ENCODE results near the gene SLC25A15. TPM values are rescaled to one million over a fixed set of nuclear protein-coding genes. Genes with fewer than 3 reads are reported as not detected.

SLC25A15 gene
- total RNA-seq, 4 donors from 2014 or later: 3.0 to 30.6 (median 10.1) TPM

DNA sequence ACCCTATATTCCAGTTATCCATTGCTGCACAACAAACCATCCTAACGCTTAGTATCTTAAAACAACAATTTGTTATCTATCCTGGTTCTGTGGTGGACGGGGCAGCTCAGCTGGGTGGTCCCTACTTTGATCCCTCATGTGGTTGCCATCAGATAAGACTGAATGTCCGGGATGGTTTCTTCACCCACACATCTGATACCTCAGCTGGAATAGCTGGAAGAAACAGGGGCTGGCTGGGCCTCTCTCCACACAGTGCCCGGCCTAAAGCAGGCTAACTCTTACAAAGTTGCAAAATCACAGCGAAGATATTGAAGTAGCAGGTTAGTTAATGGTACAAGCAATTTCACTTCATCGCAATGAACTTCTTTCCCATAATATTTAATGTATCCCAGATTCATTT lies 14.7 kb upstream of the SLC25A15 start:
- H3K4me3 ChIP-seq: no peak overlapping the region
- no peaks in the 10 kb centered on the region for H3K27me3 ChIP-seq
- in situ Hi-C loops (cut with MboI; ENCODE audit: low pct_ligation_motif_present in 1 of 4, low pct_unique_long_range_greater_than_20kb in 1 of 4, low sequenced_read_pairs in 3 of 4): loop anchor here in 3 of 4 donors (25.0 kb wide), 3 partner anchors 213 to 463 kb away; partner anchors contain the start of gene WBP4 (in 1 of the 3)
- H3K27ac ChIP-seq: no peak overlapping the region
- H3K9me3 ChIP-seq: no peaks in the 10 kb centered on the region
- TF ChIP-seq EP300 (IDR thresholded peaks at IDR 0.05; ENCODE audit: low read depth): no peak
- no peak for TF ChIP-seq POLR2A (IDR thresholded peaks at IDR 0.05)
- TF ChIP-seq POLR2AphosphoS5 (IDR thresholded peaks at IDR 0.05): no peak
- TF ChIP-seq, protein P1, sequence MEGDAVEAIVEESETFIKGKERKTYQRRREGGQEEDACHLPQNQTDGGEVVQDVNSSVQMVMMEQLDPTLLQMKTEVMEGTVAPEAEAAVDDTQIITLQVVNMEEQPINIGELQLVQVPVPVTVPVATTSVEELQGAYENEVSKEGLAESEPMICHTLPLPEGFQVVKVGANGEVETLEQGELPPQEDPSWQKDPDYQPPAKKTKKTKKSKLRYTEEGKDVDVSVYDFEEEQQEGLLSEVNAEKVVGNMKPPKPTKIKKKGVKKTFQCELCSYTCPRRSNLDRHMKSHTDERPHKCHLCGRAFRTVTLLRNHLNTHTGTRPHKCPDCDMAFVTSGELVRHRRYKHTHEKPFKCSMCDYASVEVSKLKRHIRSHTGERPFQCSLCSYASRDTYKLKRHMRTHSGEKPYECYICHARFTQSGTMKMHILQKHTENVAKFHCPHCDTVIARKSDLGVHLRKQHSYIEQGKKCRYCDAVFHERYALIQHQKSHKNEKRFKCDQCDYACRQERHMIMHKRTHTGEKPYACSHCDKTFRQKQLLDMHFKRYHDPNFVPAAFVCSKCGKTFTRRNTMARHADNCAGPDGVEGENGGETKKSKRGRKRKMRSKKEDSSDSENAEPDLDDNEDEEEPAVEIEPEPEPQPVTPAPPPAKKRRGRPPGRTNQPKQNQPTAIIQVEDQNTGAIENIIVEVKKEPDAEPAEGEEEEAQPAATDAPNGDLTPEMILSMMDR (IDR thresholded peaks at IDR 0.05): no peak
- no peak for DNase-seq
- 78 to 86% methylated on average over 2 to 6 of the region's 6 CpGs for WGBS, 2 donors (ENCODE audit: low coverage in 1 of 2)
- peaks cover 5 to 27% (median 8%) of the 10 kb centered on the region in 4 donors for H3K4me1 ChIP-seq
- intact Hi-C loops (cut with DNase I; ENCODE audit: low total_unique reads): loop anchor here (10.0 kb wide), 1 partner anchor 1090 kb away; no protein-coding TSS in a partner anchor
- no peaks in the 10 kb centered on the region for H3K36me3 ChIP-seq

- DNase-seq: no peak
Measured at GRCh38 chr13:40776232-40776631, 13.2 kb upstream of the SLC25A15 start.

DNA sequence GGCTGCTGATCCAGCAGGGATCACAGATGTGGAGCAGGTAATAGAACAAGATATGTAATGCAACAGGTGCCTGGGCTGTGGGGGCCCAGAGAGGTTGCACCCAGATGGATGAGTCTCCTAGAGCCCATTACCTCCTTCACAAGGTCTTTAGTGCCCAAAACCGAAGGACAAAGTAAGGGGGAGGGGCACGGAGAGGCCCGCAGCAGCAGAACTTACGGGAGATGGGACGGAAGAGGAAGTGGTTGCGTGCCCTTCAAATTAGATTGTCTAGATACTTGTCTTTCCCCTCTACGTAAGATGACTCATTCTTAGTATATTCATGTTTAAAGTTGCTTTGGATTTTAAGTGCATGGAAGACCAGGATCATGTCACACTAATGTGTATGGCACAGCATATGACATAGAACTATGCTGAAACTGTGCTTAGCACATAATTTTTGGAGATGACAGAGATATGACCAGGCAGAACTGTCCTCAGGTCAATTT lies 12.7 kb upstream of the SLC25A15 start:
- intact Hi-C loops (cut with DNase I; ENCODE audit: low total_unique reads): loop anchor here (10.0 kb wide), 1 partner anchor 1092 kb away; no protein-coding TSS in a partner anchor
- 65% methylated on average over 2 to 7 of the region's 7 CpGs for WGBS, 2 donors (ENCODE audit: low coverage in 1 of 2)
- TF ChIP-seq, protein P1 (IDR thresholded peaks at IDR 0.05): no peak
- TF ChIP-seq POLR2A (IDR thresholded peaks at IDR 0.05): no peak
- peak overlapping the region; percentile 26 to 56 (median 40) for H3K27ac ChIP-seq
- peak; percentile 56 for DNase-seq
- H3K36me3 ChIP-seq: no peaks in the 10 kb centered on the region
- in situ Hi-C loops (cut with MboI; ENCODE audit: low pct_ligation_motif_present in 1 of 4, low pct_unique_long_range_greater_than_20kb in 1 of 4, low sequenced_read_pairs in 3 of 4): loop anchor here in 3 of 4 donors (25.0 kb wide), 3 partner anchors 211 to 461 kb away; partner anchors contain the start of gene WBP4 (in 1 of the 3)
- H3K9me3 ChIP-seq: no peaks in the 10 kb centered on the region
- H3K4me3 ChIP-seq: no peak overlapping the region
- H3K27me3 ChIP-seq: no peaks in the 10 kb centered on the region
- peaks cover 0 to 18% (median 1%) of the 10 kb centered on the region in 4 donors for H3K4me1 ChIP-seq

More at GRCh38 chr13:40776232-40776631, 13.2 kb upstream of the SLC25A15 start:
- in situ Hi-C loops (cut with MboI; ENCODE audit: low pct_ligation_motif_present in 1 of 4, low pct_unique_long_range_greater_than_20kb in 1 of 4, low sequenced_read_pairs in 3 of 4) (loop anchor here in 3 of 4 donors (25.0 kb wide), 3 partner anchors 211 to 461 kb away; partner anchors contain the start of gene WBP4 (in 1 of the 3)), intact Hi-C loops (cut with DNase I; ENCODE audit: low total_unique reads) (loop anchor here (10.0 kb wide), 1 partner anchor 1091 kb away; no protein-coding TSS in a partner anchor)
- Histone ChIP-seq H3K9me3 (no peaks in the 10 kb centered on the region), H3K4me3 (no peak overlapping the region), H3K27ac (peak overlapping the region in 3 of 4 donors; percentile 26 to 56 (median 43)), H3K4me1 (peaks cover 0 to 19% (median 2%) of the 10 kb centered on the region in 4 donors), H3K27me3 (no peaks in the 10 kb centered on the region), H3K36me3 (no peaks in the 10 kb centered on the region)
- TF ChIP-seq POLR2AphosphoS5 (IDR thresholded peaks at IDR 0.05) (no peak), POLR2A (IDR thresholded peaks at IDR 0.05) (no peak), EP300 (IDR thresholded peaks at IDR 0.05; ENCODE audit: low read depth) (no peak)
- TF ChIP-seq, protein P1 (IDR thresholded peaks at IDR 0.05): no peak
- WGBS, 2 donors (ENCODE audit: low coverage in 1 of 2): 73 to 81% methylated on average over 2 to 7 of the region's 7 CpGs

DNA sequence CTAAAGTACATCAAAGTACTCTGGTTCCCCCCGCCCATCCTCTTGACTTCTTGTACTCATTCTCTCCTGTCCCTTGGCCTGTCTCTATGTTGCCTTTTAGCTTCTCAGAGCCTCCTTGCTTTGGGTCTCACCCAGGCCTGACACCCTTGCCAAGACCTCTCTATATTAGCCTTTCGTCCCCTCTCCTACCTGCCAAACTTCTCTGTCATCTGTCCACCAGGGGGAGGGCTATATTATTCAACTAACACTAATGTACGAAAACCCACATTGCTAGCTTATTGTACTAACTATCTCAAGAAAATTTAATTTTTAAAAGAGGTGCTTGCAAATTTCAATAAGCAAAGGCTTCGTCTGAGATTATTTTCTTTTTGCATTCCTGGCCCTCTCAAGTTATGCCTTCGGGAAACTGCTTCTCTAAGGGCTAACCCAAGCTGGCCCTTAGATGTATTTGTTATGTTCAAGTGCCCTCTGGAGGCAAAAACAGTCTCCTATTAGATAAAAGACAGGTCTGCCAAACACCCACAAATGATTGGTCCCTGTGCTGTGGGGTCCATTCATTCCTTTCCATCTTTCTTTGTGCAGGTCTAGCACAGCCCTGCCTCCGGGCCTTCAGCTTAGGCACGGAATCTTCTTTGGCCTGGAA lies 12.1 kb upstream of the SLC25A15 start:
- intact Hi-C loops (cut with DNase I; ENCODE audit: low total_unique reads): loop anchor here (10.0 kb wide), 1 partner anchor 1092 kb away; no protein-coding TSS in a partner anchor
- Histone ChIP-seq H3K4me3 (peak overlapping the region in 1 of 4 donors; percentile 39), H3K27me3 (no peaks in the 10 kb centered on the region), H3K36me3 (no peaks in the 10 kb centered on the region), H3K4me1 (peaks cover 0 to 14% (median 0%) of the 10 kb centered on the region in 4 donors), H3K9me3 (no peaks in the 10 kb centered on the region), H3K27ac (peak overlapping the region; percentile 26 to 56 (median 40))
- in situ Hi-C loops (cut with MboI; ENCODE audit: low pct_ligation_motif_present in 1 of 4, low pct_unique_long_range_greater_than_20kb in 1 of 4, low sequenced_read_pairs in 3 of 4): loop anchor here in 3 of 4 donors (25.0 kb wide), 3 partner anchors 210 to 460 kb away; partner anchors contain the start of gene WBP4 (in 1 of the 3)
- 0 to 13% methylated on average over 6 to 7 of the region's 7 CpGs for WGBS, 2 donors (ENCODE audit: low coverage in 1 of 2)
- peak; percentile 43 for DNase-seq
- TF ChIP-seq, protein P1 (IDR thresholded peaks at IDR 0.05): peak; percentile 65 to 88 (median 76)
- TF ChIP-seq POLR2A (IDR thresholded peaks at IDR 0.05): no peak
